Adrenal gland (tissue), 5 donors: ENCODE data around the gene FBXL5.

Experiments
- CTCF ChIP-seq, 6 experiments: fragments of 450-650 bp in 4 of 6; fragments of 200-600 bp in 2 of 6; sonication (generic) in 1 of 6; IDR thresholded peaks; 1 replicate in 5 of 6; 2 replicates in 1 of 6; pipeline versions ENCODE4 v1.5.1 to v1.8.0; 2016 to 2021; ENCODE audit warnings: antibody characterized with exemption in 6 of 6, mild to moderate bottlenecking in 2 of 6, moderate library complexity in 1 of 6
- POLR2A ChIP-seq, 2 donors: fragments of 450-650 bp; IDR thresholded peaks; one replicate each; pipeline ENCODE4 v1.6.1; 2017; ENCODE audit warnings: antibody characterized with exemption in 2 of 2, mild to moderate bottlenecking in 2 of 2, moderate library complexity in 1 of 2
- donor health status: DM: no; HTN: no; CAD: no.

GRCh38 chr4:15600176-15600575 lies 55.0 kb downstream of the FBXL5 start:
- no peak for TF ChIP-seq POLR2A (IDR thresholded peaks at IDR 0.05)
- no peak for TF ChIP-seq CTCF (IDR thresholded peaks at IDR 0.05)
